HL-60/S4 (cell line): ENCODE data around the gene LGALS7B.
"Not testable (repeated sequence)": the region's sequence is repeated elsewhere in the genome, so short reads cannot be mapped to it uniquely, and the experiment has no call there.

ENCODE experiments used
- in situ Hi-C: fragments of 300-500 bp; cut with MboI; formaldehyde crosslinking; loops from 2 replicates; pipeline ENCODE4 v1.14.3; 2022; ENCODE audit warnings: low sequenced_read_pairs

The LGALS7B gene

GRCh38 chr19:38816131-38816750 lies 27.2 kb downstream of the LGALS7B start:
- in situ Hi-C loops: no loop called here

GRCh38 chr19:38817081-38817480 lies 28.1 kb downstream of the LGALS7B start:
- in situ Hi-C loops: no loop called here

- in situ Hi-C loops: no loop called here
These were observed 30.4 kb downstream of the LGALS7B start for GRCh38 chr19:38819231-38819920.

GRCh38 chr19:38821230-38821825 lies 32.3 kb downstream of the LGALS7B start:
- in situ Hi-C loops: not testable (repeated sequence)

- in situ Hi-C loops: not testable (repeated sequence)
These were observed 36.9 kb downstream of the LGALS7B start for GRCh38 chr19:38825936-38826335.

- in situ Hi-C loops: no loop called here
These were observed 38.0 kb downstream of the LGALS7B start for GRCh38 chr19:38826856-38827551.

GRCh38 chr19:38829203-38829602 lies 40.2 kb downstream of the LGALS7B start:
- in situ Hi-C loops: not testable (repeated sequence)

- in situ Hi-C loops: no loop called here
These were observed 41.2 kb downstream of the LGALS7B start for GRCh38 chr19:38830039-38830733.

GRCh38 chr19:38831142-38831605 lies 42.2 kb downstream of the LGALS7B start:
- in situ Hi-C loops: no loop called here

GRCh38 chr19:38833092-38833425 lies 44.1 kb downstream of the LGALS7B start:
- in situ Hi-C loops: no loop called here

- in situ Hi-C loops: no loop called here
These were observed 45.1 kb downstream of the LGALS7B start for GRCh38 chr19:38834104-38834490.

- in situ Hi-C loops: no loop called here
These were observed 45.6 kb downstream of the LGALS7B start for GRCh38 chr19:38834590-38834989.

- in situ Hi-C loops: no loop called here
These were observed 47.4 kb downstream of the LGALS7B start for GRCh38 chr19:38836159-38836982.

- in situ Hi-C loops: no loop called here
These were observed 48.1 kb downstream of the LGALS7B start for GRCh38 chr19:38836983-38837626.

GRCh38 chr19:38837656-38838121 lies 48.7 kb downstream of the LGALS7B start:
- in situ Hi-C loops: no loop called here

- in situ Hi-C loops: no loop called here
These were observed 49.4 kb downstream of the LGALS7B start for GRCh38 chr19:38838208-38838985.

GRCh38 chr19:38838986-38839761 lies 50.2 kb downstream of the LGALS7B start:
- in situ Hi-C loops: no loop called here
